H9 (cell line): ENCODE results near the gene F5. TPM values are rescaled to one million over a fixed set of nuclear protein-coding genes. Genes with fewer than 3 reads are reported as not detected.
A peak's percentile ranks its signal among the peaks of the same experiment; 100 is the strongest.

Source experiments
- DNase-seq: peaks from one replicate; pipeline ENCODE4 v3.0.0-alpha.2; 2017
- H2AFZ ChIP-seq: one replicate; pipeline ENCODE4 v1.6.1; 2013; ENCODE audit warnings: mild to moderate bottlenecking, low read length, control low read depth, moderate library complexity
- H2AK5ac ChIP-seq: 2 replicates; pipeline ENCODE4 v1.6.1; 2013; ENCODE audit warnings: low read length, control low read depth, mixed read lengths; ENCODE audit not compliant: insufficient read length
- H2BK120ac ChIP-seq: one replicate; pipeline ENCODE4 v1.6.1; 2013; ENCODE audit warnings: low read depth, mild to moderate bottlenecking, low read length, control low read depth, inconsistent platforms; ENCODE audit not compliant: poor library complexity, severe bottlenecking
- H2BK12ac ChIP-seq: 2 replicates; pipeline ENCODE4 v1.6.1; 2013; ENCODE audit warnings: low read length, control low read depth, mixed read lengths, low read depth; ENCODE audit not compliant: insufficient read length
- H2BK15ac ChIP-seq: 2 replicates; pipeline ENCODE4 v1.6.1; 2013; ENCODE audit warnings: low read depth, low read length, control low read depth
- H2BK20ac ChIP-seq: one replicate; pipeline ENCODE4 v1.6.1; 2013; ENCODE audit warnings: low read depth, mild to moderate bottlenecking, low read length, control low read depth, inconsistent platforms; ENCODE audit not compliant: poor library complexity, severe bottlenecking
- H2BK5ac ChIP-seq: 2 replicates; pipeline ENCODE4 v1.6.1; 2013; ENCODE audit warnings: low read length, control low read depth, mixed read lengths; ENCODE audit not compliant: insufficient read length
- H3K14ac ChIP-seq: 2 replicates; pipeline ENCODE4 v1.6.1; 2013; ENCODE audit warnings: low read length, control low read depth; ENCODE audit not compliant: insufficient read depth
- H3K18ac ChIP-seq: 2 replicates; pipeline ENCODE4 v1.6.1; 2013; ENCODE audit warnings: low read depth, mild to moderate bottlenecking, mixed read lengths, low read length, control low read depth; ENCODE audit not compliant: insufficient read length
- H3K23ac ChIP-seq: 2 replicates; pipeline ENCODE4 v1.6.1; 2013; ENCODE audit warnings: low read length, control low read depth, mixed read lengths, low read depth; ENCODE audit not compliant: insufficient read length
- H3K23me2 ChIP-seq: 2 replicates; pipeline ENCODE4 v1.6.1; 2013; ENCODE audit warnings: low read depth, mild to moderate bottlenecking, mixed read lengths, low read length, control low read depth; ENCODE audit not compliant: insufficient read length, poor library complexity, severe bottlenecking
- H3K27ac ChIP-seq: 2 replicates; pipeline ENCODE4 v1.5.1; 2013; ENCODE audit warnings: low read length, control low read depth, mixed read lengths, low read depth; ENCODE audit not compliant: insufficient read length
- H3K27me3 ChIP-seq: 2 replicates; pipeline ENCODE4 v1.6.1; 2013; ENCODE audit warnings: low read length, control low read depth, inconsistent platforms; ENCODE audit not compliant: insufficient read depth
- H3K4ac ChIP-seq: 2 replicates; pipeline ENCODE4 v1.6.1; 2013; ENCODE audit warnings: low read depth, mild to moderate bottlenecking, control low read depth, inconsistent platforms, low read length, moderate library complexity
- H3K4me1 ChIP-seq: 2 replicates; pipeline ENCODE4 v1.6.1; 2013; ENCODE audit warnings: low read length, control low read depth, inconsistent platforms; ENCODE audit not compliant: insufficient read depth
- H3K4me2 ChIP-seq: 2 replicates; pipeline ENCODE4 v1.6.1; 2013; ENCODE audit warnings: low read length, control low read depth, mixed read lengths; ENCODE audit not compliant: insufficient read length, insufficient read depth
- H3K56ac ChIP-seq: 2 replicates; pipeline ENCODE4 v1.6.1; 2013; ENCODE audit warnings: low read depth, mild to moderate bottlenecking, mixed read lengths, low read length, control low read depth; ENCODE audit not compliant: insufficient read length
- H3K79me1 ChIP-seq: 2 replicates; pipeline ENCODE4 v1.6.1; 2013; ENCODE audit warnings: low read depth, mild to moderate bottlenecking, moderate library complexity, low read length, control low read depth, inconsistent platforms; ENCODE audit not compliant: insufficient read depth, poor library complexity, severe bottlenecking
- H3K79me2 ChIP-seq: 2 replicates; pipeline ENCODE4 v1.6.1; 2013; ENCODE audit warnings: low read length, control low read depth, inconsistent platforms; ENCODE audit not compliant: insufficient read depth
- H3K9ac ChIP-seq: 2 replicates; pipeline ENCODE4 v1.6.1; 2013; ENCODE audit warnings: low read length, control low read depth, mixed read lengths; ENCODE audit not compliant: insufficient read length; ENCODE audit errors: extremely low read depth
- H3K9me3 ChIP-seq: one replicate; pipeline ENCODE4 v1.6.1; 2013; ENCODE audit warnings: low read depth, low read length, inconsistent platforms; ENCODE audit not compliant: control insufficient read depth
- H3T11ph ChIP-seq: one replicate; pipeline ENCODE4 v1.6.1; 2013; ENCODE audit warnings: mild to moderate bottlenecking, low read length, control low read depth, inconsistent platforms
- H4K20me1 ChIP-seq: one replicate; pipeline ENCODE4 v1.6.1; 2013; ENCODE audit not compliant: control insufficient read depth, insufficient read length, insufficient read depth
- H4K5ac ChIP-seq: 2 replicates; pipeline ENCODE4 v1.6.1; 2013; ENCODE audit warnings: low read depth, mild to moderate bottlenecking, mixed read lengths, low read length, control low read depth; ENCODE audit not compliant: insufficient read length
- H4K8ac ChIP-seq: replicated peaks from 2 replicates; pipeline ENCODE4 v1.6.1; 2013; ENCODE audit warnings: low read length, control low read depth, mixed read lengths, low read depth; ENCODE audit not compliant: insufficient read length
- H4K91ac ChIP-seq: 2 replicates; pipeline ENCODE4 v1.6.1; 2013; ENCODE audit warnings: low read depth, mild to moderate bottlenecking, moderate library complexity, mixed read lengths, low read length, control low read depth; ENCODE audit not compliant: insufficient read length
- H3K27ac Mint-ChIP-seq, 3 experiments: 2 replicates in 2 of 3; 3 replicates in 1 of 3; pipeline ENCODE4 v1.8.0; 2020 to 2021; ENCODE audit warnings: mixed read lengths in 3 of 3, mild to moderate bottlenecking in 1 of 3, moderate library complexity in 1 of 3
- H3K27me3 Mint-ChIP-seq: 2 replicates; pipeline ENCODE4 v1.8.0; 2021; ENCODE audit warnings: low read depth, mild to moderate bottlenecking, moderate library complexity, mixed read lengths
- H3K36me3 Mint-ChIP-seq, 3 experiments: 2 replicates in 2 of 3; 3 replicates in 1 of 3; pipeline ENCODE4 v1.8.0; 2020 to 2021; ENCODE audit warnings: low read depth in 3 of 3, mixed read lengths in 3 of 3; ENCODE audit not compliant: insufficient read depth in 1 of 3
- H3K4me1 Mint-ChIP-seq, 2 experiments: 2 replicates each; pipeline ENCODE4 v1.8.0; 2020; ENCODE audit warnings: mixed read lengths in 2 of 2
- H3K4me3 Mint-ChIP-seq, 2 experiments: 2 replicates in 1 of 2; 3 replicates in 1 of 2; pipeline ENCODE4 v1.8.0; 2020 to 2021; ENCODE audit warnings: mild to moderate bottlenecking in 2 of 2, mixed read lengths in 2 of 2, moderate library complexity in 1 of 2
- H3K9me3 Mint-ChIP-seq, 2 experiments: 2 replicates in 1 of 2; 3 replicates in 1 of 2; pipeline ENCODE4 v1.8.0; 2020; ENCODE audit warnings: mild to moderate bottlenecking in 2 of 2, mixed read lengths in 2 of 2, moderate library complexity in 1 of 2
- CTCF ChIP-seq: fragments of 200-600 bp; sonication (generic); conservative IDR thresholded peaks from 3 replicates; pipeline ENCODE4 v1.8.0; 2021; ENCODE audit warnings: antibody characterized with exemption, mild to moderate bottlenecking
- WGBS: extraction: QIAGEN DNeasy Blood & Tissue Kit; methylation state at CpG from one replicate; pipeline ENCODE4 v1.1.7; 2013; ENCODE audit warnings: missing lambda C conversion rate, low lambda C conversion rate, mixed read lengths; ENCODE audit not compliant: insufficient read length; ENCODE audit errors: extremely low coverage; 5-methylcytosine and 5-hydroxymethylcytosine counted together
- total RNA-seq: library from RNA; stranded (reverse); gene quantifications from 2 replicates; pipeline ENCODE4 v1.2.1, GENCODE V29; 2021

The F5 gene
- total RNA-seq, 1 experiment from 2014 or later: 0.04 TPM

- peaks cover 52 to 53% of the 10 kb centered on the region in 2 experiments for H3K4me1 Mint-ChIP-seq
- H2BK12ac ChIP-seq: no peak overlapping the region
- no peaks in the 10 kb centered on the region; a peak in 1 of 5 replicates for H3K9me3 Mint-ChIP-seq
- no peaks in the 10 kb centered on the region for H3K9me3 ChIP-seq
- H3K9ac ChIP-seq: peak overlapping the region; percentile 60
- H3K27me3 ChIP-seq: no peaks in the 10 kb centered on the region
- H2BK120ac ChIP-seq: no peak overlapping the region
- H3K23me2 ChIP-seq: peaks cover 15% of the 10 kb centered on the region
- peak overlapping the region; percentile 31 for H3K18ac ChIP-seq
- H3K23ac ChIP-seq: no peak overlapping the region
- no peaks in the 10 kb centered on the region for H3K27me3 Mint-ChIP-seq
- peaks cover 4% of the 10 kb centered on the region for H3K79me1 ChIP-seq
- H4K91ac ChIP-seq: no peak overlapping the region
- TF ChIP-seq CTCF: no peak
- peak overlapping the region; percentile 85 to 97 for H3K4me3 Mint-ChIP-seq
- DNase-seq: no peak
- no peak overlapping the region for H2AK5ac ChIP-seq
- H2BK5ac ChIP-seq: no peak overlapping the region
- H2BK15ac ChIP-seq: no peak overlapping the region
- H3K27ac ChIP-seq: peak overlapping the region; percentile 59
- no peak overlapping the region for H3T11ph ChIP-seq
- H3K27ac Mint-ChIP-seq: peak overlapping the region; percentile 80 to 98 (median 98)
- H4K8ac ChIP-seq: no peak overlapping the region
- no peak overlapping the region for H2BK20ac ChIP-seq
- no peak overlapping the region for H4K5ac ChIP-seq
- peaks cover 23% of the 10 kb centered on the region; the same call in 1 of the 2 replicates for H3K79me2 ChIP-seq
- no peaks in the 10 kb centered on the region for H4K20me1 ChIP-seq
- H3K4me2 ChIP-seq: peak overlapping the region; percentile 95
- H3K56ac ChIP-seq: no peak overlapping the region
- WGBS: no CpG with 5 or more reads among the region's 14 CpGs
- H2AFZ ChIP-seq: no peak overlapping the region
- peaks cover 9% of the 10 kb centered on the region for H3K4me1 ChIP-seq
- no peak overlapping the region for H3K4ac ChIP-seq
- 0 out of 2 replicates have a peak overlapping the region, but pooled peaks have one; percentile 33 for H3K14ac ChIP-seq
- no peaks in the 10 kb centered on the region; a peak in 1 of 7 replicates for H3K36me3 Mint-ChIP-seq
Measured at GRCh38 chr1:169486281-169487051, 99.8 kb downstream of the F5 start.
